ENCODE results near the gene GALNTL6. TPM values are rescaled to one million over a fixed set of nuclear protein-coding genes. Genes with fewer than 3 reads are reported as not detected.

GALNTL6 gene
- total RNA-seq, 1 experiment from 2014 or later: not detected

DNA sequence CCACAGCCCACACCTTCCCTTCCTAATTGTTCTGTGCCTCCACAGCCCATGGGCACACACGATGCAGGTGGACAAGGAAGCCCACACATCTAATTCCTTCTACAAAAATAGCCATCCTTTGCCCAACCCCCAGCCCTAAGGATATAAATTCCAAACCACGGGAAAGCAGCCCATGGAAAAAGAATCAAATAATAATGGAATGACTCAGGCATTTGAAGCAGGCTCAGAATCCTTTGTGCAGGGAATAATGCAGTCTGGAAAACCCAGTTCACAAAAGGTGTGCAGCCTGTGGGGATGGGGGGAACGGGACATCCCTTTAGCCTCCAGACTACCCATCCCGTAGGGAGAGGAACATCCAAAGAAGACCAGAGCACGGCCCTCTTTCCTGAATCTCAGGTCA, 1013.1 kb downstream of the GALNTL6 start:
- H2BK15ac ChIP-seq (ENCODE audit: low read depth, low read length): no peak overlapping the region
- H3T11ph ChIP-seq (ENCODE audit: low read length): no peak overlapping the region
- H3K23me2 ChIP-seq (ENCODE audit: insufficient read length, low read depth, low read length, poor library complexity, severe bottlenecking): no peaks in the 10 kb centered on the region
- H3K27me3 ChIP-seq (ENCODE audit: insufficient read depth, low read length): no peaks in the 10 kb centered on the region
- H3K36me3 Mint-ChIP-seq (ENCODE audit: insufficient read depth in 1 of 3, low read depth in 3 of 3): peaks cover 0 to 5% (median 0%) of the 10 kb centered on the region in 3 experiments; a peak in 1 of 7 replicates
- H4K5ac ChIP-seq (ENCODE audit: insufficient read length, low read depth, low read length): no peak overlapping the region
- H3K56ac ChIP-seq (ENCODE audit: insufficient read length, low read depth, low read length): no peak overlapping the region
- no peak overlapping the region for H4K91ac ChIP-seq (ENCODE audit: insufficient read length, low read depth, low read length)
- no peak overlapping the region for H2BK5ac ChIP-seq (ENCODE audit: insufficient read length, low read length)
- no peak overlapping the region for H2AFZ ChIP-seq (ENCODE audit: low read length)
- no peak overlapping the region for H2BK20ac ChIP-seq (ENCODE audit: low read depth, low read length, poor library complexity, severe bottlenecking)
- H3K18ac ChIP-seq (ENCODE audit: insufficient read length, low read depth, low read length): no peak overlapping the region
- WGBS (ENCODE audit: extremely low coverage, insufficient read length, low lambda C conversion rate): no CpG with 5 or more reads among the region's 5 CpGs
- H3K27me3 Mint-ChIP-seq (ENCODE audit: low read depth): no peaks in the 10 kb centered on the region; the same call in 1 of the 2 replicates
- no peak overlapping the region for H3K14ac ChIP-seq (ENCODE audit: insufficient read depth, low read length)
- no peak overlapping the region for H3K4me2 ChIP-seq (ENCODE audit: insufficient read depth, insufficient read length, low read length)
- no peak overlapping the region for H3K9ac ChIP-seq (ENCODE audit: extremely low read depth, insufficient read length, low read length)
- no peak overlapping the region; a peak in 1 of 7 replicates for H3K27ac Mint-ChIP-seq
- no peaks in the 10 kb centered on the region for H3K9me3 ChIP-seq (ENCODE audit: control insufficient read depth, low read depth, low read length)
- H3K79me2 ChIP-seq (ENCODE audit: insufficient read depth, low read length): no peaks in the 10 kb centered on the region
- H3K4ac ChIP-seq (ENCODE audit: low read depth, low read length): no peak overlapping the region
- TF ChIP-seq, protein P1, sequence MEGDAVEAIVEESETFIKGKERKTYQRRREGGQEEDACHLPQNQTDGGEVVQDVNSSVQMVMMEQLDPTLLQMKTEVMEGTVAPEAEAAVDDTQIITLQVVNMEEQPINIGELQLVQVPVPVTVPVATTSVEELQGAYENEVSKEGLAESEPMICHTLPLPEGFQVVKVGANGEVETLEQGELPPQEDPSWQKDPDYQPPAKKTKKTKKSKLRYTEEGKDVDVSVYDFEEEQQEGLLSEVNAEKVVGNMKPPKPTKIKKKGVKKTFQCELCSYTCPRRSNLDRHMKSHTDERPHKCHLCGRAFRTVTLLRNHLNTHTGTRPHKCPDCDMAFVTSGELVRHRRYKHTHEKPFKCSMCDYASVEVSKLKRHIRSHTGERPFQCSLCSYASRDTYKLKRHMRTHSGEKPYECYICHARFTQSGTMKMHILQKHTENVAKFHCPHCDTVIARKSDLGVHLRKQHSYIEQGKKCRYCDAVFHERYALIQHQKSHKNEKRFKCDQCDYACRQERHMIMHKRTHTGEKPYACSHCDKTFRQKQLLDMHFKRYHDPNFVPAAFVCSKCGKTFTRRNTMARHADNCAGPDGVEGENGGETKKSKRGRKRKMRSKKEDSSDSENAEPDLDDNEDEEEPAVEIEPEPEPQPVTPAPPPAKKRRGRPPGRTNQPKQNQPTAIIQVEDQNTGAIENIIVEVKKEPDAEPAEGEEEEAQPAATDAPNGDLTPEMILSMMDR (conservative IDR thresholded peaks at IDR 0.05): no peak
- peaks cover 10 to 12% of the 10 kb centered on the region in 2 experiments; a peak in 3 of 4 replicates for H3K4me1 Mint-ChIP-seq
- no peak overlapping the region for H4K8ac ChIP-seq (replicated peaks; ENCODE audit: insufficient read length, low read depth, low read length)
- no peak overlapping the region for H3K27ac ChIP-seq (ENCODE audit: insufficient read length, low read depth, low read length)
- H4K20me1 ChIP-seq (ENCODE audit: control insufficient read depth, insufficient read depth, insufficient read length): no peaks in the 10 kb centered on the region
- no peaks in the 10 kb centered on the region for H3K79me1 ChIP-seq (ENCODE audit: insufficient read depth, low read depth, low read length, poor library complexity, severe bottlenecking)
- no peak overlapping the region for H3K23ac ChIP-seq (ENCODE audit: insufficient read length, low read depth, low read length)
- H3K9me3 Mint-ChIP-seq: peaks cover 0 to 4% of the 10 kb centered on the region in 2 experiments; a peak in 2 of 5 replicates
- H3K4me1 ChIP-seq (ENCODE audit: insufficient read depth, low read length): no peaks in the 10 kb centered on the region
- DNase-seq: no peak
- H2AK5ac ChIP-seq (ENCODE audit: insufficient read length, low read length): no peak overlapping the region
- H3K4me3 Mint-ChIP-seq: no peak overlapping the region
- H2BK12ac ChIP-seq (ENCODE audit: insufficient read length, low read depth, low read length): no peak overlapping the region
- H2BK120ac ChIP-seq (ENCODE audit: low read depth, low read length, poor library complexity, severe bottlenecking): no peak overlapping the region
